ENCODE measurements around the gene HNF1A. TPM values are rescaled to one million over a fixed set of nuclear protein-coding genes. Genes with fewer than 3 reads are reported as not detected.

Gene HNF1A
- total and polyA plus RNA-seq, 10 of the 15 experiments (the other 5 are each of a cell fraction or from before 2014, with no cell fraction given), result 0.10 TPM; not detected in 9

GRCh38 chr12:120941412-120941811, 36.9 kb upstream of the HNF1A start:
- WGBS (ENCODE audit: insufficient coverage, insufficient replicate concordance, low lambda C conversion rate, missing lambda C conversion rate), result 79% methylated on average over 4 of the region's 4 CpGs
- H3K27me3 ChIP-seq (replicated peaks in 1 of 2; ENCODE audit: control insufficient read depth in 2 of 2, insufficient read depth in 2 of 2, low read length in 1 of 2), result no peaks in the 10 kb centered on the region; a peak in 1 of 4 replicates
- no peak overlapping the region for H2AFZ ChIP-seq (ENCODE audit: control insufficient read depth, low read depth, low read length)
- no peak overlapping the region for H3K9ac ChIP-seq (ENCODE audit: control insufficient read depth, insufficient read depth, low read length)
- no peak for DNase-seq (ENCODE audit: low read depth, low spot score)
- no peaks in the 10 kb centered on the region for H3K79me2 ChIP-seq (ENCODE audit: control insufficient read depth, insufficient read depth, low read length)
- no peak overlapping the region for H3K4me3 ChIP-seq
- H3K4me1 ChIP-seq (ENCODE audit: control insufficient read depth, insufficient read depth, low read length), result no peaks in the 10 kb centered on the region
- H3K36me3 ChIP-seq (ENCODE audit: control insufficient read depth in 2 of 2, insufficient read depth in 2 of 2, low read length in 1 of 2), result no peaks in the 10 kb centered on the region
- ChIA-PET POLR2A (no interaction called here), RAD21 (ENCODE audit: unreplicated experiment) (interaction anchor here (1.2 kb wide), 1 partner anchor 30 kb away, joined by 5 read pairs; no protein-coding TSS in a partner anchor), CTCF (interaction anchor here (1.0 to 3.9 kb wide), 3 partner anchors 29 to 39 kb away, joined by 3 to 18 read pairs (median 3); no protein-coding TSS in a partner anchor), SMC1A (ENCODE audit: uncharacterized antibody, unreplicated experiment) (interaction anchor here (0.6 to 1.3 kb wide), 4 partner anchors 11 to 295 kb away, joined by 3 read pairs; no protein-coding TSS in a partner anchor)
- H3K9me3 ChIP-seq (replicated peaks; ENCODE audit: control insufficient read depth, insufficient read depth, low read length), result no peaks in the 10 kb centered on the region; the same call in 2 of the 3 replicates
- FAIRE-seq, result no peak
- ATAC-seq, result no peak
- no peak overlapping the region for H3K27ac ChIP-seq (ENCODE audit: control insufficient read depth, insufficient read depth)
- no peak overlapping the region for H3K4me2 ChIP-seq (ENCODE audit: control insufficient read depth, insufficient read depth)
- H4K20me1 ChIP-seq (ENCODE audit: control insufficient read depth, insufficient read depth), result no peaks in the 10 kb centered on the region
- TF ChIP-seq, protein P1, sequence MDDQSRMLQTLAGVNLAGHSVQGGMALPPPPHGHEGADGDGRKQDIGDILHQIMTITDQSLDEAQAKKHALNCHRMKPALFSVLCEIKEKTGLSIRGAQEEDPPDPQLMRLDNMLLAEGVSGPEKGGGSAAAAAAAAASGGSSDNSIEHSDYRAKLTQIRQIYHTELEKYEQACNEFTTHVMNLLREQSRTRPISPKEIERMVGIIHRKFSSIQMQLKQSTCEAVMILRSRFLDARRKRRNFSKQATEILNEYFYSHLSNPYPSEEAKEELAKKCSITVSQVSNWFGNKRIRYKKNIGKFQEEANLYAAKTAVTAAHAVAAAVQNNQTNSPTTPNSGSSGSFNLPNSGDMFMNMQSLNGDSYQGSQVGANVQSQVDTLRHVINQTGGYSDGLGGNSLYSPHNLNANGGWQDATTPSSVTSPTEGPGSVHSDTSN (IDR thresholded peaks at IDR 0.05; ENCODE audit: insufficient replicate concordance, low read depth, low read length), result no peak
- TF ChIP-seq PAX5 (IDR thresholded peaks at IDR 0.05; ENCODE audit: borderline replicate concordance, low read depth, low read length) (no peak), DPF2 (IDR thresholded peaks at IDR 0.05) (no peak), CHD2 (IDR thresholded peaks at IDR 0.05; ENCODE audit: borderline replicate concordance, low read depth, low read length) (no peak)
- TF ChIP-seq, protein P2, sequence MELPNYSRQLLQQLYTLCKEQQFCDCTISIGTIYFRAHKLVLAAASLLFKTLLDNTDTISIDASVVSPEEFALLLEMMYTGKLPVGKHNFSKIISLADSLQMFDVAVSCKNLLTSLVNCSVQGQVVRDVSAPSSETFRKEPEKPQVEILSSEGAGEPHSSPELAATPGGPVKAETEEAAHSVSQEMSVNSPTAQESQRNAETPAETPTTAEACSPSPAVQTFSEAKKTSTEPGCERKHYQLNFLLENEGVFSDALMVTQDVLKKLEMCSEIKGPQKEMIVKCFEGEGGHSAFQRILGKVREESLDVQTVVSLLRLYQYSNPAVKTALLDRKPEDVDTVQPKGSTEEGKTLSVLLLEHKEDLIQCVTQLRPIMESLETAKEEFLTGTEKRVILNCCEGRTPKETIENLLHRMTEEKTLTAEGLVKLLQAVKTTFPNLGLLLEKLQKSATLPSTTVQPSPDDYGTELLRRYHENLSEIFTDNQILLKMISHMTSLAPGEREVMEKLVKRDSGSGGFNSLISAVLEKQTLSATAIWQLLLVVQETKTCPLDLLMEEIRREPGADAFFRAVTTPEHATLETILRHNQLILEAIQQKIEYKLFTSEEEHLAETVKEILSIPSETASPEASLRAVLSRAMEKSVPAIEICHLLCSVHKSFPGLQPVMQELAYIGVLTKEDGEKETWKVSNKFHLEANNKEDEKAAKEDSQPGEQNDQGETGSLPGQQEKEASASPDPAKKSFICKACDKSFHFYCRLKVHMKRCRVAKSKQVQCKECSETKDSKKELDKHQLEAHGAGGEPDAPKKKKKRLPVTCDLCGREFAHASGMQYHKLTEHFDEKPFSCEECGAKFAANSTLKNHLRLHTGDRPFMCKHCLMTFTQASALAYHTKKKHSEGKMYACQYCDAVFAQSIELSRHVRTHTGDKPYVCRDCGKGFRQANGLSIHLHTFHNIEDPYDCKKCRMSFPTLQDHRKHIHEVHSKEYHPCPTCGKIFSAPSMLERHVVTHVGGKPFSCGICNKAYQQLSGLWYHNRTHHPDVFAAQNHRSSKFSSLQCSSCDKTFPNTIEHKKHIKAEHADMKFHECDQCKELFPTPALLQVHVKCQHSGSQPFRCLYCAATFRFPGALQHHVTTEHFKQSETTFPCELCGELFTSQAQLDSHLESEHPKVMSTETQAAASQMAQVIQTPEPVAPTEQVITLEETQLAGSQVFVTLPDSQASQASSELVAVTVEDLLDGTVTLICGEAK (IDR thresholded peaks at IDR 0.05; ENCODE audit: borderline replicate concordance), result no peak
- TF ChIP-seq, protein P3, sequence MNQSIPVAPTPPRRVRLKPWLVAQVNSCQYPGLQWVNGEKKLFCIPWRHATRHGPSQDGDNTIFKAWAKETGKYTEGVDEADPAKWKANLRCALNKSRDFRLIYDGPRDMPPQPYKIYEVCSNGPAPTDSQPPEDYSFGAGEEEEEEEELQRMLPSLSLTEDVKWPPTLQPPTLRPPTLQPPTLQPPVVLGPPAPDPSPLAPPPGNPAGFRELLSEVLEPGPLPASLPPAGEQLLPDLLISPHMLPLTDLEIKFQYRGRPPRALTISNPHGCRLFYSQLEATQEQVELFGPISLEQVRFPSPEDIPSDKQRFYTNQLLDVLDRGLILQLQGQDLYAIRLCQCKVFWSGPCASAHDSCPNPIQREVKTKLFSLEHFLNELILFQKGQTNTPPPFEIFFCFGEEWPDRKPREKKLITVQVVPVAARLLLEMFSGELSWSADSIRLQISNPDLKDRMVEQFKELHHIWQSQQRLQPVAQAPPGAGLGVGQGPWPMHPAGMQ (IDR thresholded peaks at IDR 0.05; ENCODE audit: borderline replicate concordance), result no peak
- in situ Hi-C loops (cut with MboI), result no loop called here
- no TSS peak for BruUV-seq (replicated peaks)
- intact Hi-C loops (cut with micrococcal nuclease; ENCODE audit: unreplicated experiment), result no loop called here

Measured in GM12878 (cell line).